ENCODE results near the gene SMIM23. TPM values are rescaled to one million over a fixed set of nuclear protein-coding genes. Genes with fewer than 3 reads are reported as not detected.

The SMIM23 gene
- total and polyA plus RNA-seq, 2 of the 4 experiments (the other 2 are of a cell fraction), result not detected

GRCh38 chr5:171748720-171749119 is 36.9 kb upstream of the SMIM23 start (continued):
- TF ChIP-seq, protein P1, sequence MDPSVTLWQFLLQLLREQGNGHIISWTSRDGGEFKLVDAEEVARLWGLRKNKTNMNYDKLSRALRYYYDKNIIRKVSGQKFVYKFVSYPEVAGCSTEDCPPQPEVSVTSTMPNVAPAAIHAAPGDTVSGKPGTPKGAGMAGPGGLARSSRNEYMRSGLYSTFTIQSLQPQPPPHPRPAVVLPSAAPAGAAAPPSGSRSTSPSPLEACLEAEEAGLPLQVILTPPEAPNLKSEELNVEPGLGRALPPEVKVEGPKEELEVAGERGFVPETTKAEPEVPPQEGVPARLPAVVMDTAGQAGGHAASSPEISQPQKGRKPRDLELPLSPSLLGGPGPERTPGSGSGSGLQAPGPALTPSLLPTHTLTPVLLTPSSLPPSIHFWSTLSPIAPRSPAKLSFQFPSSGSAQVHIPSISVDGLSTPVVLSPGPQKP (IDR thresholded peaks at IDR 0.05; ENCODE audit: borderline replicate concordance, low read depth, low read length), result no peak
- TF ChIP-seq RCOR1 (IDR thresholded peaks at IDR 0.05; ENCODE audit: insufficient replicate concordance, low read length), result no peak

GRCh38 chr5:171749365-171749764 is 36.3 kb upstream of the SMIM23 start:
- CTCF ChIA-PET, result no interaction called here
- no peak overlapping the region for H3K18ac ChIP-seq (ENCODE audit: low read depth, low read length)
- BruUV-seq (replicated peaks), result no TSS peak
- in situ Hi-C loops (cut with MboI; ENCODE audit: low sequenced_read_pairs), result no loop called here
- H3K4me1 ChIP-seq (ENCODE audit: control insufficient read depth, insufficient read depth, low read length), result no peaks in the 10 kb centered on the region
- H4K91ac ChIP-seq (ENCODE audit: insufficient read depth, low read depth, low read length), result no peak overlapping the region
- DNase-seq (no peak), ATAC-seq (ENCODE audit: low read depth) (no peak)
- intact Hi-C loops (cut with micrococcal nuclease), result no loop called here
- H4K5ac ChIP-seq (ENCODE audit: low read depth, low read length), result no peak overlapping the region
- no peak overlapping the region for H3K4ac ChIP-seq (ENCODE audit: low read depth, low read length)
- no peak overlapping the region for H3K56ac ChIP-seq (ENCODE audit: extremely low read depth, insufficient read depth, low read length)
- no peak overlapping the region for H3K9ac ChIP-seq (ENCODE audit: low read depth, low read length)
- no peak for TF ChIP-seq RCOR1 (IDR thresholded peaks at IDR 0.05; ENCODE audit: insufficient replicate concordance, low read length)
- TF ChIP-seq USF2 (IDR thresholded peaks at IDR 0.05; ENCODE audit: low read depth, low read length), result no peak
- no peak for TF ChIP-seq MAFK (IDR thresholded peaks at IDR 0.05; ENCODE audit: low read depth, low read length)
- TF ChIP-seq CEBPB (IDR thresholded peaks at IDR 0.05; ENCODE audit: low read depth, low read length), result no peak
- no peak for TF ChIP-seq CTCF (conservative IDR thresholded peaks at IDR 0.05; ENCODE audit: low read depth, low read length)
- no peak for TF ChIP-seq CHD1 (IDR thresholded peaks at IDR 0.05; ENCODE audit: low read depth, low read length)
- TF ChIP-seq SMC3 (IDR thresholded peaks at IDR 0.05; ENCODE audit: low read depth, low read length), result no peak
- TF ChIP-seq RAD21 (IDR thresholded peaks at IDR 0.05; ENCODE audit: low read length), result no peak
- no peak for TF ChIP-seq POLR2A (IDR thresholded peaks at IDR 0.05; ENCODE audit: low read depth, low read length)
- no peaks in the 10 kb centered on the region for H3K9me1 ChIP-seq (ENCODE audit: insufficient read depth, low read length)
- POLR2A ChIA-PET (ENCODE audit: unreplicated experiment), result no interaction called here
- WGBS, 2 experiments (ENCODE audit: extremely low coverage in 2 of 2, insufficient read length in 1 of 2), result 74% methylated on average over 2 of the region's 3 CpGs; no CpG with 5 or more reads in 1 of the 2 experiments
- H3K23ac ChIP-seq (ENCODE audit: low read depth, low read length), result no peak overlapping the region
- no peak overlapping the region for H2BK15ac ChIP-seq (ENCODE audit: low read depth, low read length)
- no peak overlapping the region for H2AFZ ChIP-seq (replicated peaks; ENCODE audit: low read length, poor library complexity)
- H2AK5ac ChIP-seq (ENCODE audit: low read depth, low read length), result no peak overlapping the region
- H3K9me3 ChIP-seq (ENCODE audit: control insufficient read depth, insufficient read depth, low read length), result no peaks in the 10 kb centered on the region
- H3K27me3 ChIP-seq (ENCODE audit: control insufficient read depth, insufficient read depth, low read length), result peaks cover 5% of the 10 kb centered on the region; the same call in 1 of the 2 replicates
- H3K27ac ChIP-seq (ENCODE audit: insufficient read depth, low read length), result no peak overlapping the region
- H4K20me1 ChIP-seq (ENCODE audit: insufficient read depth, low read length), result no peaks in the 10 kb centered on the region
- no peak overlapping the region for H4K8ac ChIP-seq (ENCODE audit: low read depth in 2 of 2, low read length in 2 of 2)
- no peak overlapping the region for H2BK20ac ChIP-seq (ENCODE audit: low read depth, low read length)
- no peaks in the 10 kb centered on the region for H3K79me1 ChIP-seq (ENCODE audit: low read depth in 1 of 2, low read length in 2 of 2)
- no peak overlapping the region for H2BK120ac ChIP-seq (ENCODE audit: low read depth, low read length)
- H3K14ac ChIP-seq (replicated peaks; ENCODE audit: low read depth, low read length), result no peak overlapping the region
- no peak overlapping the region for H3K4me3 ChIP-seq (ENCODE audit: insufficient read depth, low read depth, low read length)
- no peak overlapping the region for H2BK5ac ChIP-seq (ENCODE audit: low read depth, low read length, poor library complexity, severe bottlenecking)
- dilution Hi-C loops (cut with HindIII; ENCODE audit: low sequenced_read_pairs, unreplicated experiment), result no loop called here
- H3K36me3 ChIP-seq (ENCODE audit: control insufficient read depth, insufficient read depth, low read length), result no peaks in the 10 kb centered on the region
- H2AK9ac ChIP-seq (replicated peaks; ENCODE audit: low read depth, low read length, poor library complexity), result no peak overlapping the region
- no peak overlapping the region for H3K4me2 ChIP-seq (ENCODE audit: low read depth, low read length)
